HG03025 (cell line): ENCODE results near the gene MACF1.
"Not testable (repeated sequence)": the region's sequence is repeated elsewhere in the genome, so short reads cannot be mapped to it uniquely, and the experiment has no call there.

Experiments
- ATAC-seq: cut with Tn5 transposase; IDR thresholded peaks from one replicate; pipeline ENCODE4 v1.9.1; 2021; ENCODE audit warnings: mild to moderate bottlenecking, moderate library complexity; ENCODE audit not compliant: unreplicated experiment, low FRiP score

Gene MACF1

DNA sequence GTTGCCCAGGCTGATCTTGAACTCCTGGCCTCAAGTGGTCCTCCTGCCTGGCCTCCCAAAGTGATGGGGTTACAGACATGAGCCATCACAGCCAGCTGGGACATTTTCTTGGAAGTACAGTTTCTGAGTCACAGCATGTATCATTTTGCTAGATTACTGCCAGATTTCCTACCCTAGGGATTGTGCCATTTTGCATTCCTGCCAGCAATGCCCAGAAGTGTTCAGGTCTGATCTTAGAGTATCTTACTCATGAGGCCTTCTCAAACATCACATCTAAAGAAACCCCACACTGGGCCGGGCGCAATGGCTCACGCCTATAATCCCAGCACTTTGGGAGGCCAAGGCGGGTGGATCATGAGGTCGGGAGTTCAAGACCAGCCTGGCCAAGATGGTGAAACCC is 297.2 kb downstream of the MACF1 start:
- no peak for ATAC-seq

GRCh38 chr1:39504436-39504835 is 299.9 kb downstream of the MACF1 start:
- not testable (repeated sequence) for ATAC-seq

DNA sequence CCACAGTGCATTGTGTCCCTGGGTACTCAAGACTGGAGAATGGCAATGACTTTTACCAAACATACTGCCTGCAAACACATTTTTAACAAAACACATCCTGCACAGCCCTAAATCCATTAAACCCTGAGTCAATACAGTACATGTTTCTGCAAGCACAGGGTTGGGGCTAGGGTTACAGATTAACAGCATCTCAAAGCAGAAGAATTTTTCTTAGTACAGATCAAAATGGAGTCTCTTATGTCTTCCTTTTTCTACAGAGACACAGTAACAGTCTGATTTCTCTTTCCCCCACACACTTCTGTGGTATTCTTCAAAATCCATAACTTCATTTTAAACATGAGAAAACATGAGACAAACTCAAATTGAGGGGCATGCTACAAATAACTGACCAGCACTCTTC is 300.8 kb downstream of the MACF1 start:
- ATAC-seq = no peak

- no peak for ATAC-seq
These were observed 302.9 kb downstream of the MACF1 start for GRCh38 chr1:39507230-39507928.

GRCh38 chr1:39508266-39508665 is 303.8 kb downstream of the MACF1 start:
- ATAC-seq = no peak

GRCh38 chr1:39508857-39509305 is 304.4 kb downstream of the MACF1 start:
- no peak for ATAC-seq

DNA sequence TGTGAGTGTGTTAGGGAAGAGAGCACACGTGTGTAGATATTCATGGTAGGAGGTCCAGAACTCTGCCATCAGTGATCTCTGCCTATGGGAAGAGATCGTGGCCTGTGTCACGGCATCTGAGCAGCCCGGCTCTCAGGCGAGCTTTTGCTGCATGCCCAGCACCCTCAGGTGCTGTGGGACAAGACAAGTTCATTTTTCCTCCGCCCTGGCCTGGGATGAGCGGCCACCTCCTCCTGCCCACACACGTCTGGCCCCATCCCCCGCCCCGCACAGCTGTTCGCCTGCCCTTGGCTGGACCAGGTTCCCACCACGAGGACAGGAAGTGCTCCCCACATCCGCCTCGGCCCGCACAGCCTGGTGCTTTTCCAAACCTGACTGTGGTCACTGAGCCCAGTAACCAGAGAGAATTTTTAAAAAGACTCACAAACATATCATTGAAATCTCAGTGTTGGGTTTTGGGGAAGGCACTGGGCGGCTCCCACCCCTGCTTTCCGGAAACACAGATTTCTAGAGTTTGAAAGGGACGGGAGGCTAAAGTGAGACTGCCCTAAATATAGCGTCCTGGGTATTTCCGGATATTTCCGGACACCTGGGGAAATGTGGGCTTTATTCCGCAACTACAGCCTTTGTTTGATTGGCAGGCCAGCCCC is 305.0 kb downstream of the MACF1 start:
- peak; percentile 44 for ATAC-seq

DNA sequence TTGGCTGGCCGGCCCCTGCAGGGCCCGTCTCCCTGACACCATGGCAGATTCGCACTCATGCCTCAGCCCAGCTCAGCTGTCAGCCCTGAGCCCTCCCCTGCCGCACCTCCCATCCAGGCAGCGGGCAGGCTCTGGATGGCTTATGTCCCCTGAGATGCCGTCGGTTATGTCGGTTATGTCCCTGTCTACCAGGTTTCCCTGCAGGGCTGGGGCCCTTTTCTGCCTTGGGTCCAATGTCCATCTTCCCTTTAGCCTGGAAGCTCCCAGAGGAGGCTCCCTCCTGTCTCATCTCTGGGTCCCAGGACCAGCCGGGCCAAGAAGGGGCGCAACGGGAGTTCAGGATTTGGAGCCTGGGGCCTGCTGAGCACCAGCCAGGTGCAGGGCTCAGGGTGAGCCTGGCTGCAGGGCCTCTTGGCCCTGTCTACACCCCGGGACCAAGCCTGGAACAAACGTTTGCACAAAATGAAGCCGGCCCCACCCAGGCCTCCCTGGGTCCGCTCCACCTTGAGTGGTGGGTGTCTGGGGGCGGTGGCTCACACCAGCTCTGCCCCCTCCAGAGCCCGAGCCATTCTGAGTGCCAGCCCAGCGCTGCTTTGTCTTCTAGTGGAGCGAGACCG is 306.2 kb downstream of the MACF1 start:
- ATAC-seq = not testable (repeated sequence)

- not testable (repeated sequence) for ATAC-seq
These were observed 307.0 kb downstream of the MACF1 start for GRCh38 chr1:39511477-39511876.

DNA sequence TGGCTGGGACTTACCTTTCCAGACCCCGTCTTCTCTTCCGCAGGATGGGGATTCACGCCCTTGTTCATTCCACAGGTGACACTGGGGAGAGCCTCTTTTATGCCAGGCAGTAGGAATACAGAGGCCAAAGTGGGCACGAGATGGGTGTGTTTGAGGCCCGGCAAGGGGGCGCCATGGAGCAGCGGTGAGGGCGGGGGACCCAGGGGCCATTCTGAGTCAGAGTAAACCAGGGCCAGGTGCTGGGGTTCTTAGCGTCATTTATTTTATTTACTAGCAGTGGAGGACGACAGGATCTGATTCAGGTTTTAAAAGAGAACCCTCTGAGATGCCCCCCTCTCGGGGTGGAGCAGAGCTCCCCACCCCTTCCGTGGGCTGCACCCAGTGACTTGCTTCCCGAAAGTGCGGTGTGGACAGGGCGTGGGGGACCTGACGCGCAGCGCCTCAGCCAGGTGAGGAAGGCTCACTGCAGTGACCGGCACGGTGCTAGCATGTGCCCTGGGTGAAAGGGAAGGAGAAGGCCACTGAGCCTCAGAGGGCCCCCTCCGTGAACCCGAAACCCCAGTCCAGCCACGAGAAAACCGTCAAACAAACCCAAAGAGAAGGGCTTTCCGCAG is 307.8 kb downstream of the MACF1 start:
- ATAC-seq = not testable (repeated sequence)

DNA sequence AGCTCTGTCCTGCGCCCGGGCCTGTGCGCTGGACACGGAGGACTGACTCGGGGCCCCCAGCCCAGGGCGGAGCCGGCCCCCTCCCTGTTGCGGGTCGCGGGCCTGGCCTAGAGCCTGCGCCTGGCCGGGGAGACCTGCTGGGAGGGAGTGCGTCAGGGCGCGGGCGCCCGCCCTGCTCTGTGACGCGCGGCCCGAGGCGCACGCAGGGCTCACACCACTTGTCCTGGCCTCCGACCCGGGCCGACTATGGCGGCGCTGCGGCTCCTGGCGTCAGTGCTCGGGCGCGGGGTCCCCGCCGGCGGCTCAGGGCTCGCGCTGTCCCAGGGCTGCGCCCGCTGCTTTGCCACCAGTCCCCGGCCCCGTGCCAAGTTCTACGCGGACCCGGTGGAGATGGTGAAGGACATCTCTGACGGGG is 310.2 kb downstream of the MACF1 start:
- not testable (repeated sequence) for ATAC-seq

DNA sequence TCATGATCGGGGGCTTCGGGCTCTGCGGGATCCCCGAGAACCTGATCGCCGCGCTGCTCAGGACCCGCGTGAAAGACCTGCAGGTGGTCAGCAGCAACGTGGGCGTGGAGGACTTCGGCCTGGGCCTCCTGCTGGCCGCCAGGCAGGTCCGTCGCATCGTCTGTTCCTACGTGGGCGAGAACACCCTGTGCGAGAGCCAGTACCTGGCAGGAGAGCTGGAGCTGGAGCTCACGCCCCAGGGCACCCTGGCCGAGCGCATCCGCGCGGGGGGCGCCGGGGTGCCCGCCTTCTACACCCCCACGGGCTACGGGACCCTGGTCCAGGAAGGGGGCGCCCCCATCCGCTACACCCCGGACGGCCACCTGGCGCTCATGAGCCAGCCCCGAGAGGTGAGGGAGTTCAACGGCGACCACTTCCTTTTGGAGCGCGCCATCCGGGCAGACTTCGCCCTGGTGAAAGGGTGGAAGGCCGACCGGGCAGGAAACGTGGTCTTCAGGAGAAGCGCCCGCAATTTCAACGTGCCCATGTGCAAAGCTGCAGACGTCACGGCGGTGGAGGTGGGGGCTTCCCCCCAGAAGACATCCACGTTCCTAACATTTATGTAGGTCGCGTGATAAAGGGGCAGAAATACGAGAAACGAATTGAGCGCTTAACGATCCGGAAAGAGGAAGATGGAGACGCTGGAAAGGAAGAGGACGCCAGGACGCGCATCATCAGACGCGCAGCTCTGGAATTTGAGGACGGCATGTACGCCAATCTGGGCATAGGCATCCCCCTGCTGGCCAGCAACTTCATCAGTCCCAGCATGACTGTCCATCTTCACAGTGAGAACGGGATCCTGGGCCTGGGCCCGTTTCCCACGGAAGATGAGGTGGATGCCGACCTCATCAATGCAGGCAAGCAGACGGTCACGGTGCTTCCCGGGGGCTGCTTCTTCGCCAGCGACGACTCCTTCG is 310.9 kb downstream of the MACF1 start:
- ATAC-seq = not testable (repeated sequence)

GRCh38 chr1:39516841-39517240 is 312.3 kb downstream of the MACF1 start:
- not testable (repeated sequence) for ATAC-seq

GRCh38 chr1:39517936-39518335 is 313.4 kb downstream of the MACF1 start:
- not testable (repeated sequence) for ATAC-seq

DNA sequence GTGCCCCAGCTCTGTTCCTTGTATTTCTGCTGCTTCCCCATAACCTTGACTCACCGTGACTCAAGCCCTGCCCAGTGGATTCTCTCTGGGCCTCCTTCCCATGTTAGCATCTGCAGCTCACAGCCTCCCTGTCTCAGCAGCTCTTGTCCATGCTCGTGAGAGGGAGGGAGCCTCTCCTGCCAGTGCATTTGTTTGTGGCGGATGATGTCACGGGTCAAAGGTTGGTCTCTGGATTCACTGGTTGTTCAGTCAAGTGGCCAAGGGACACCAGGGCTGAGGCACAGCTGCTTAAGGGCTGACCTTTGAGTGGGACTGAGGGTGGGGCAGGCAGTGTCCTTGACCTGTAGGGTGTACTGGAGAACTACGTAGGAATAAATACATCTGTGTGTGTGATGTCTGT is 314.9 kb downstream of the MACF1 start:
- ATAC-seq = not testable (repeated sequence)

DNA sequence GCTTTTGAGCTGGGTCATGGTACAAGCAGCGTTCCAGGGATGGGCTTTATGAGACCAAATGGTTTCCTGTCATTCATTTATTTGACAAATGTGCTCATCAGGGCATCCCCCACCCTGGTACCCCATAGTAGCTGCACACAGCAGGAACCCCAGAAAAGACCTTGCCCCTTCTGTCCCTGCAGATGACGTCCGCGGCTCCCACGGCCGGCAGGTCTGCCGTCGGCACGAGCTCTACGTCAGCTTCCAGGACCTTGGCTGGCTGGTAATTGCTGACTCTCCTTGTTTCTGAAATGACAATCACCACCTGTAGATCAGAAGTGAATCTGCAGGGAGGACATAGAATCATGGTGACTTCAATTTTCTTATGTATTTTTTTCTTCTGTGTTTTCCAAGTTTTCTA is 317.7 kb downstream of the MACF1 start:
- not testable (repeated sequence) for ATAC-seq

DNA sequence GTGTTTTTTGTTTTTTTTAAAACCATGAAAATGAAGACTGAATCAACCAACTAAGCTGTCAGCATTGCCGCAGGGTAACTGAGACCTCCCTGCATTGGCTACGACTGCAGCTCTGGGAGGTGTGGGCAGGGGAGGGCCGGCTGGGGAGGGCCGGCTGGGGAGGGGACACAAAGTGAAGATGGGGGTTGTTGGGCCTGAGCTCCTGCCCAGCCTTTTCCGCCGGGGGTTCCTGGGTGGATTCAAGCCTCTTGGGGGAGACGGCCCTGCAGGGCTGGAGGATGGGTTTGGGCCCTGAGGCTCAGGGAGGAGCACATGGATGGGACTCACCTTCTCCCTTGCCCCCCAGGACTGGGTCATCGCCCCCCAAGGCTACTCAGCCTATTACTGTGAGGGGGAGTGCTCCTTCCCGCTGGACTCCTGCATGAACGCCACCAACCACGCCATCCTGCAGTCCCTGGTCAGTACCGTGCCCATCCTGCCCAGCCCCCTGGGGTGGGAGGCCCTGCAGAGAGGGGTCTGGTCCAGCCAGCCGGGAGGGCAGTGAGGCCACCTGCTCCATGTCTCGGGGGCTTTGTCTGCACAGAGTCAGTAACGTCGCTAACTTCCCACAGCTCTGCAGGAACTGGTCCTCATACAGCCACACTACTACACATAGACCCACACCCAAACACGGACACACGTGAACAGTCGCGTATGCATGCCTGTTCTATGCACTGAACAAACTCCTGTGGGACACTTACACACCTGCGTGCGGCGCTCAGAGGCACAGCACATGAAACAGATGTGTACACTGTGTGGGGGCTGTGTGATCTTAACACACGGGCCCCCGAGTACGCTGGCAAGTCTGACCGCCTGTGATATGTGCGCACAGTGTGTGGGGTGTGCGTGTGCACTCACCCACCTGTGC is 318.4 kb downstream of the MACF1 start:
- ATAC-seq = no peak

DNA sequence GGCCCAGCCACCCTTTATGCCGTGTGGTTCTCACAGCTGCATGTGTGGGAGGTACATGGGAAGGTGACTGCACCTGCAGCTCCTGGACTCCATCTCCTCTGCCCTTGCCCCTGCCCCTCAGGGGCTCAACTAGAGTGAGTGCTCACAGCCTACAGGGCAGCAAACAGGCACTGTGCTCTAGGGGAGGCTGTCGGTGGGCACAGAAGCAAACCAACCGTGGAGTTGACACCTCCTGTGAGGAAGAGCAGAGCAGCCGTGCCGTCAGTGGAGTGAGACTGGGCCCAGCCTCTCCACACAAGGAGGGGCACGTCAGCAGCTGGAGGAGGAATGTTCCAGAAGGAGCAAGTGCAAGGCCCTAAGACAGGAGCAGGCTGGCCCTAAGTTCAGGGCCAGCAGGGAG is 319.7 kb downstream of the MACF1 start:
- ATAC-seq = no peak
